Measurements from ENCODE around the gene TAB2. TPM values are rescaled to one million over a fixed set of nuclear protein-coding genes. Genes with fewer than 3 reads are reported as not detected.

TAB2 gene
- total and polyA plus RNA-seq, 2 of the 8 experiments (the other 6 are each of a cell fraction or from before 2014, with no cell fraction given) = 40.4 to 63.0 TPM

DNA sequence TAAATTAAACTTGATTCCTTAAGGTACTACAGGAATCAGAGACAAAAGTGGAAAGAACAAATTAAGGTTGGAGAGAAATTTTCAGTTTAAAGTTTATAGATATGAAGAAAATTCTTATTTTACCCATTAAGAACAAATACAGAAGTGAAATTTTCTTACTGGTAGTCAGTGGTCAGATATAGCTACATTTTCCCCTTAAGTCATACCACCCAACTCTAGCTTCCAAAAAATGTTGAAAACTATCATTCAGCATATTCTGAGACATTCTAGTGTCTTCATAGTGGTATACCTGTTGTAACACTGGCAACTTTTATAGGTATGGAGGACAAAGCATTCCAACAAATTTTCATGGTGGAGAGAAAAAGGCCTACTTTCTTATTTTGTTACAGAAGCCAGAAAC, 67.0 kb downstream of the TAB2 start:
- H3K9me3 ChIP-seq (ENCODE audit: insufficient read depth in 2 of 2, low read depth in 1 of 2, low read length in 1 of 2) = no peaks in the 10 kb centered on the region
- TF ChIP-seq ASH2L (IDR thresholded peaks at IDR 0.05; ENCODE audit: low read length) = no peak
- TF ChIP-seq EP300 (IDR thresholded peaks at IDR 0.05; ENCODE audit: borderline replicate concordance in 1 of 2, low read depth in 2 of 2, low read length in 2 of 2) = no peak
- TF ChIP-seq CBX8 (IDR thresholded peaks at IDR 0.05; ENCODE audit: borderline replicate concordance, low read depth, low read length) = no peak
- TF ChIP-seq POU5F1 (IDR thresholded peaks at IDR 0.05; ENCODE audit: low read depth, low read length) = no peak
- no peak for TF ChIP-seq RNF2 (IDR thresholded peaks at IDR 0.05; ENCODE audit: borderline replicate concordance, low read depth, low read length, missing control alignments, poor library complexity, severe bottlenecking)
- no peak for TF ChIP-seq CHD1 (IDR thresholded peaks at IDR 0.05; ENCODE audit: low read depth, low read length)
- no peak for TF ChIP-seq YY1 (IDR thresholded peaks at IDR 0.05; ENCODE audit: low read depth, low read length)
- no peak for TF ChIP-seq EGR1 (IDR thresholded peaks at IDR 0.05; ENCODE audit: borderline replicate concordance, low read depth, low read length)
- no peak overlapping the region for H2BK12ac ChIP-seq (ENCODE audit: low read depth, low read length)
- no peaks in the 10 kb centered on the region for H3K27me3 ChIP-seq (replicated peaks in 1 of 4; ENCODE audit: control insufficient read depth in 3 of 4, extremely low read depth in 1 of 4, insufficient read depth in 3 of 4, low read length in 3 of 4)
- H2BK15ac ChIP-seq (ENCODE audit: low read length) = no peak overlapping the region
- H3K79me2 ChIP-seq (ENCODE audit: control insufficient read depth in 1 of 2, insufficient read depth in 2 of 2, low read length in 2 of 2) = peaks cover 0 to 21% of the 10 kb centered on the region in 2 experiments; a peak in 2 of 4 replicates
- no peak overlapping the region for H3K9ac ChIP-seq (replicated peaks in 1 of 4; ENCODE audit: extremely low read depth in 1 of 4, low read depth in 3 of 4, low read length in 3 of 4)
- H3K14ac ChIP-seq (ENCODE audit: insufficient read length) = no peak overlapping the region
- CTCF ChIA-PET (ENCODE audit: partially characterized antibody) = no interaction called here
- POLR2A ChIA-PET (ENCODE audit: partially characterized antibody) = no interaction called here
- no peak overlapping the region for H3K18ac ChIP-seq (ENCODE audit: extremely low read depth, low read length)
- no peak overlapping the region for H2AFZ ChIP-seq (ENCODE audit: low read length)
- H2BK20ac ChIP-seq (ENCODE audit: low read length) = no peak overlapping the region
- no peak for FAIRE-seq
- no peak overlapping the region for H2BK5ac ChIP-seq (ENCODE audit: low read depth, low read length)
- DNase-seq (ENCODE audit: low read depth in 1 of 2, low spot score in 2 of 2) = no peak
- H4K91ac ChIP-seq (replicated peaks; ENCODE audit: insufficient read length, low read length) = no peak overlapping the region
- H3K79me1 ChIP-seq (ENCODE audit: low read depth, low read length) = no peaks in the 10 kb centered on the region
- no peak overlapping the region for H3K27ac ChIP-seq (ENCODE audit: low read depth, low read length)
- no peak overlapping the region for H4K8ac ChIP-seq (ENCODE audit: extremely low read depth, insufficient read depth, low read length)
- no peak overlapping the region for H3K4ac ChIP-seq (replicated peaks; ENCODE audit: insufficient read length, low read depth, low read length)
- H3K4me3 ChIP-seq (ENCODE audit: extremely low read depth in 1 of 4, insufficient read depth in 2 of 4, low read depth in 3 of 4, low read length in 4 of 4) = no peak overlapping the region
- peaks cover 0 to 22% (median 8%) of the 10 kb centered on the region in 4 experiments; a peak in 6 of 8 replicates for H3K36me3 ChIP-seq (ENCODE audit: control insufficient read depth in 2 of 4, insufficient read depth in 4 of 4, low read length in 3 of 4)
- no peak overlapping the region for H3K23ac ChIP-seq (ENCODE audit: insufficient read length)
- H3K56ac ChIP-seq (replicated peaks; ENCODE audit: insufficient read length, low read depth, low read length) = no peak overlapping the region
- no peaks in the 10 kb centered on the region for H3K4me1 ChIP-seq (replicated peaks in 1 of 4; ENCODE audit: control insufficient read depth in 3 of 4, insufficient read depth in 4 of 4, low read length in 3 of 4)
- H4K5ac ChIP-seq (ENCODE audit: insufficient read length, low read depth, low read length) = no peak overlapping the region
- no peaks in the 10 kb centered on the region for H3K23me2 ChIP-seq (ENCODE audit: low read depth, low read length)
- no peak overlapping the region for H3K4me2 ChIP-seq (ENCODE audit: insufficient read depth in 1 of 2, low read depth in 2 of 2, low read length in 2 of 2)
- no peak overlapping the region for H2AK5ac ChIP-seq (ENCODE audit: low read depth, low read length)
- H2BK120ac ChIP-seq (replicated peaks; ENCODE audit: low read depth, low read length) = no peak overlapping the region
- no peaks in the 10 kb centered on the region for H4K20me1 ChIP-seq (replicated peaks in 1 of 2; ENCODE audit: control insufficient read depth in 1 of 2, insufficient read depth in 2 of 2, low read length in 2 of 2)
